Heart right ventricle (tissue), 16 donors: ENCODE data around the gene TNS3. TPM values are rescaled to one million over a fixed set of nuclear protein-coding genes. Genes with fewer than 3 reads are reported as not detected.

Experiments
- ATAC-seq, 8 donors: fragments of 200-7000 bp; cut with Tn5 transposase; one replicate each; pipeline ENCODE4 v1.9.1; 2020; ENCODE audit warnings: mild to moderate bottlenecking in 8 of 8, moderate library complexity in 8 of 8, moderate number of reproducible peaks in 1 of 8
- DNase-seq, 2 donors: peaks; one replicate each; pipeline ENCODE4 v3.0.0-alpha.2; 2020
- H3K27ac ChIP-seq, 10 donors: fragments of 200-600 bp; sonication (generic) in 2 of 10; one replicate each; pipeline versions ENCODE4 v1.5.0 to v1.8.0; 2020 to 2022; ENCODE audit warnings: mild to moderate bottlenecking in 3 of 10
- H3K27me3 ChIP-seq, 7 donors: fragments of 200-600 bp; one replicate each; pipeline ENCODE4 v1.8.0; 2021 to 2022; ENCODE audit warnings: mild to moderate bottlenecking in 2 of 7
- H3K36me3 ChIP-seq, 9 donors: fragments of 200-600 bp; sonication (generic) in 1 of 9; one replicate each; pipeline versions ENCODE4 v1.5.0 to v1.8.0; 2020 to 2022; ENCODE audit warnings: mild to moderate bottlenecking in 2 of 9
- H3K4me1 ChIP-seq, 9 donors: fragments of 200-600 bp; sonication (generic) in 1 of 9; one replicate each; pipeline versions ENCODE4 v1.5.0 to v1.8.0; 2020 to 2022; ENCODE audit warnings: mild to moderate bottlenecking in 4 of 9
- H3K4me3 ChIP-seq, 10 donors: fragments of 200-600 bp; sonication (generic) in 2 of 10; one replicate each; pipeline versions ENCODE4 v1.5.0 to v1.8.0; 2020 to 2022; ENCODE audit warnings: mild to moderate bottlenecking in 7 of 10, moderate library complexity in 2 of 10
- H3K9me3 ChIP-seq, 11 donors: fragments of 200-600 bp in 10 of 11; sonication (generic) in 2 of 11; one replicate each; pipeline versions ENCODE4 v1.5.0 to v1.8.0; 2013 to 2022; ENCODE audit warnings: mild to moderate bottlenecking in 2 of 11, control low read depth in 1 of 11, moderate library complexity in 1 of 11
- WGBS, 2 donors: extraction: QIAGEN DNeasy Blood & Tissue Kit; methylation state at CpG; one replicate each; pipeline ENCODE4 v1.1.7; 2013; ENCODE audit warnings: inconsistent platforms in 1 of 2; 5-methylcytosine and 5-hydroxymethylcytosine counted together
- intact Hi-C, 10 donors: fragments of 100-400 bp; cut with DNase I; formaldehyde crosslinking; loops; one replicate each; pipeline versions ENCODE4 v1.11.1 to v1.14.2; 2022
- polyA plus RNA-seq, 2 donors: library from polyadenylated mRNA; stranded (reverse); fragments of 200-250 nt; gene quantifications; one replicate each; pipeline ENCODE4 v1.2.3, GENCODE V29; 2013
- total RNA-seq, 10 donors: library from RNA; stranded (reverse); fragmentation: NEBNext Ultra II Directional in 3 of 10; extraction: Animal tissue kit (Norgen Biotek cat#: 25700) in 3 of 10; gene quantifications; one replicate each; pipeline versions ENCODE4 v1.2.1 to v1.2.4, GENCODE V29; 2021 to 2023
- TF ChIP-seq, protein P1 (sequence below), 9 donors: fragments of 200-600 bp; sonication (generic) in 2 of 9; IDR thresholded peaks; one replicate each; pipeline versions ENCODE4 v1.5.0 to v1.8.0; 2021 to 2022; ENCODE audit warnings: antibody characterized with exemption in 9 of 9, mild to moderate bottlenecking in 5 of 9, moderate library complexity in 1 of 9
- donor health status: Arrhythmogenic right ventricular cardiomyopathy.
- donor health status: ischemic (EF 13 %, LVEDD 7.1; RV severe dilation, severe dysfunction).
- donor health status: healthy with polysubstance abuse.
- donor health status: DM: no; HTN: yes; CAD: no.
- donor health status: DM: no; HTN: no; CAD: no.
- donor health status: ischemic (EF 25% LVEDD 6.9; RV normal size, moderate dysfunction).
- donor health status: ischemic (EF 25% LVEDD 5.7; RV mildly dilated, moderate dysfunction).
- donor health status: healthy.
- donor health status: DM: yes; HTN: yes; CAD: no.
- donor health status: Ischemic cardiomyopathy.
- donor health status: ischemic (EF 35%, LVEDD 5.7; RV mildly dilated, moderate dysfunction).
- donor health status: nonischemic (EF 11% LVEDD 7.7; RV severe dilation, severe dysfunction).
- donor health status: DM: yes; HTN: yes; CAD: no.
- donor health status: PGD.
- donor health status: ischemic (EF 29% LVEDD 5.4; RV normal size, mild dysfunction).
- donor health status: nonischemic (EF 23%, LVEDD 6.1; RV moderate dilation, normal function).

Gene TNS3
- total and polyA plus RNA-seq, 12 donors = 6.7 to 74.2 (median 34.0) TPM

DNA sequence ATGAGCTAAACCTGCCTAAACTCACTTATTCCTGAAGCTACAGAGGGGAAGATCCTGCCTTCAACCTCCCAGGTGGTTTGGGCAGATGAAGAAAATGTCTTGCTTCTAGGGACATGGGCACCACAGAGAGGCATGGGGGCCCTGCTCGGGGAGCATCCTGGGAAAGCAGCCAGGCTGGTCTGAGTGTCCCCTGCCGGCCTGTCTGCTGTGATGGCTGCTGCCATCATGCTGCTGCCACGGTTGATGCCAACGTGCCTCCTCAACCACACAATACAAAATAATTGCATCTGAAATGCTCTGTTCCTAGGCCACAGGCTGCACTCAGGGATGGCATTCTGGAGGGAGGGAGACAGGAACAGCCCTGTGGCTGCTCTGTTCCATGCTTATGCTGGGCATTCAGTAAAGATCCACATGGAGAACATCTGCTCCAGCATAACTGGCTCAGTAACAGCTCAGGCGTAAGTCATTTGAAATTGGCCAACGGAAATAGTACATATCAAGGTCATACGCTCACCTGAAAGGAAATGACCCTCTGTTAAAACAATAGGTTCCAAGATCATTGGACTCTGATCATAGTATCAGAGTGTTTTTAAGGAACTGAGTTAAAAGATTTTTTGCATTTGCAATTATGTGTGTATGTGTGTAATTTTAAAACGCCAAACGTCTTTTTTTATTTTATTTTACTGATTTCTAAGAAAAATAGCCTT lies 299.0 kb downstream of the TNS3 start:
- Histone ChIP-seq H3K27me3 (no peaks in the 10 kb centered on the region), H3K4me1 (peaks cover 0 to 19% (median 14%) of the 10 kb centered on the region in 9 donors), H3K9me3 (no peaks in the 10 kb centered on the region), H3K4me3 (no peak overlapping the region), H3K36me3 (peaks cover 0 to 100% (median 45%) of the 10 kb centered on the region in 9 donors), H3K27ac (no peak overlapping the region)
- intact Hi-C loops = loop anchor here in 2 of 10 donors (10.0 kb wide), 2 partner anchors 102 to 122 kb away; no protein-coding TSS in a partner anchor
- DNase-seq (no peak), ATAC-seq (no peak)
- TF ChIP-seq, protein P1, sequence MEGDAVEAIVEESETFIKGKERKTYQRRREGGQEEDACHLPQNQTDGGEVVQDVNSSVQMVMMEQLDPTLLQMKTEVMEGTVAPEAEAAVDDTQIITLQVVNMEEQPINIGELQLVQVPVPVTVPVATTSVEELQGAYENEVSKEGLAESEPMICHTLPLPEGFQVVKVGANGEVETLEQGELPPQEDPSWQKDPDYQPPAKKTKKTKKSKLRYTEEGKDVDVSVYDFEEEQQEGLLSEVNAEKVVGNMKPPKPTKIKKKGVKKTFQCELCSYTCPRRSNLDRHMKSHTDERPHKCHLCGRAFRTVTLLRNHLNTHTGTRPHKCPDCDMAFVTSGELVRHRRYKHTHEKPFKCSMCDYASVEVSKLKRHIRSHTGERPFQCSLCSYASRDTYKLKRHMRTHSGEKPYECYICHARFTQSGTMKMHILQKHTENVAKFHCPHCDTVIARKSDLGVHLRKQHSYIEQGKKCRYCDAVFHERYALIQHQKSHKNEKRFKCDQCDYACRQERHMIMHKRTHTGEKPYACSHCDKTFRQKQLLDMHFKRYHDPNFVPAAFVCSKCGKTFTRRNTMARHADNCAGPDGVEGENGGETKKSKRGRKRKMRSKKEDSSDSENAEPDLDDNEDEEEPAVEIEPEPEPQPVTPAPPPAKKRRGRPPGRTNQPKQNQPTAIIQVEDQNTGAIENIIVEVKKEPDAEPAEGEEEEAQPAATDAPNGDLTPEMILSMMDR (IDR thresholded peaks at IDR 0.05) = no peak
- WGBS, 2 donors = 66 to 68% methylated on average over 9 of the region's 9 CpGs

DNA sequence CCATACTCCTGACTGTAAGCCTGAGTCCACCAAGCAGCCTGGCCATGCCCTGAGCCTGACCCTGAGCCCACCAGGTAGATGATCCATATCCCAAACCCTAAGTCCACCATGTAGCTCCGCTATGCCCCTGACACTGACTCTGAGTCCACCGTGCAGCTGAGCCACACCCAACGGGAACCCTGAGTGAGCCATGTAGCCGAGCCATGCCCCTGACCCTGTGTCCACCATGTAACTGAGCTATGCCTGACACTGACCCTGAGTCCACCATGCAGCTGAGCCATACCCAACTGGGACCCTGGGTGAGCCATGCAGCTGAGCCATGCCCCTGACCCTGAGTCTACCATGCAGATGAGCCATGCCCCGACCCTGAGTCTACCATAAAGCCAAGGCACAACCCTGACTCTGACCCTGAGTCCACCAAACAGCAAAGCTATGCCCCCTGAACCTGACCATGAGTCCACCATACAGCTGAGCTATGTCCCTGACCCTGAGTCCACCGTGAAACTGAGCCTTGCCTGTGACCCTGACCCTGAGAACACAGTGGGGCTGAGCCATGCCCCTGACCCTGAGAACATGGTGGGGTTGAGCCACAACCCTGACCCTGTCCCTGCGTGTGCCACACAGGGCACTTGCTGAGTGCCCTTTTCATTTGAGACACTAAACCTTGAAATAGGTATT lies 299.8 kb downstream of the TNS3 start:
- Histone ChIP-seq H3K4me3 (no peak overlapping the region), H3K36me3 (peaks cover 0 to 100% (median 53%) of the 10 kb centered on the region in 9 donors), H3K27ac (no peak overlapping the region), H3K9me3 (no peaks in the 10 kb centered on the region), H3K27me3 (no peaks in the 10 kb centered on the region), H3K4me1 (peaks cover 0 to 18% (median 13%) of the 10 kb centered on the region in 9 donors)
- 97 to 98% methylated on average over 7 of the region's 7 CpGs for WGBS, 2 donors
- intact Hi-C loops = loop anchor here in 2 of 10 donors (10.0 kb wide), 2 partner anchors 103 to 123 kb away; no protein-coding TSS in a partner anchor
- no peak for ATAC-seq
- DNase-seq = no peak
- TF ChIP-seq, protein P1 (IDR thresholded peaks at IDR 0.05) = no peak

DNA sequence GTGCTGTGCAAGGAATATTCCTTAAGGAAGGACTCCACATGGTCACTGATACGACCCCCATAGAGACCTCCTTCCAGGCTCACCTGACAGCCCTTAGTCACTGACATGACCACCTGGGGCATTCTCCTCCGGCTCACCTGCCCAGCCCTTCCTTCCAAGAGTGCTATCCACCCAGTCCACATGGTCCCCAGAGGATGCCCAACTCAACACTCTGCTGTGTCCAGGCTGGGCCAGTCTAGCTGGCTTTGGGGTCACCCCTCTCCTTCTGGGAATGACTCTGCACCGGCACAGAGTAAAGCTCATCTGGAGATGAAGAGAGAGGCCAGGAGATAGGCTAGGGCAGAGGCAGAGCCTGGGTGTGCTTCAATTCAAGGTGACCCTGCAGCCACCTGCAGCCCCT lies 300.8 kb downstream of the TNS3 start:
- peaks cover 0 to 14% (median 9%) of the 10 kb centered on the region in 9 donors for H3K4me1 ChIP-seq
- H3K4me3 ChIP-seq = no peak overlapping the region
- 91 to 94% methylated on average over 3 of the region's 3 CpGs for WGBS, 2 donors
- no peak overlapping the region for H3K27ac ChIP-seq
- TF ChIP-seq, protein P1 (IDR thresholded peaks at IDR 0.05) = no peak
- no peak for ATAC-seq
- DNase-seq = no peak
- H3K27me3 ChIP-seq = no peaks in the 10 kb centered on the region
- no peaks in the 10 kb centered on the region for H3K9me3 ChIP-seq
- intact Hi-C loops = loop anchor here in 2 of 10 donors (10.0 kb wide), 2 partner anchors 104 to 124 kb away; no protein-coding TSS in a partner anchor
- peaks cover 0 to 100% (median 53%) of the 10 kb centered on the region in 9 donors for H3K36me3 ChIP-seq

DNA sequence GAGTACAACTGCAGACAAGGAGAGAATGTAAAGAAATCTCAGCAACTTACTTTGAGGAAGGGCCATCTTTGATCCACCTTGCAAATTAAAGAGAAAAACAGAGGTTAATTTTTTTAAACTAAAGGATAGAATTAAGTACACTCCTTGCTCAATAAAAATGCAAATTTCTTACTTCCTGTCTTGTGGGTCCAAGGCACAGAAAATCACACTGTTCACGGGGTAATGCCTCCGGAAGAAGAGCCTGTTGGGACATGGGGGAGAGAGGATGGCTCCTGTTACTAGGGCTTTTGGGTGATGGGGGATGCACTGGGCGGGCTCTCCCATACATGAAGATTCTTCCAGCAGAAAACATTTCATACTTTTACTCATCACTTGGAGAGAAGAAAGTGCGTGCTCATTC lies 301.8 kb downstream of the TNS3 start:
- WGBS, 2 donors = 87 to 89% methylated on average over 4 of the region's 4 CpGs
- TF ChIP-seq, protein P1 (IDR thresholded peaks at IDR 0.05) = no peak
- Histone ChIP-seq H3K9me3 (no peaks in the 10 kb centered on the region), H3K4me3 (no peak overlapping the region), H3K4me1 (peaks cover 0 to 4% (median 0%) of the 10 kb centered on the region in 9 donors), H3K27me3 (no peaks in the 10 kb centered on the region), H3K27ac (no peak overlapping the region), H3K36me3 (peaks cover 0 to 97% (median 52%) of the 10 kb centered on the region in 9 donors)
- ATAC-seq = no peak
- intact Hi-C loops = loop anchor here in 2 of 10 donors (10.0 kb wide), 2 partner anchors 105 to 125 kb away; no protein-coding TSS in a partner anchor
- DNase-seq = no peak
